GM18873 (cell line): ENCODE data around the gene SH3YL1.
A peak's percentile ranks its signal among the peaks of the same experiment; 100 is the strongest.

Source experiments
- ATAC-seq: cut with Tn5 transposase; IDR thresholded peaks from one replicate; pipeline ENCODE4 v1.9.1; 2021; ENCODE audit warnings: mild to moderate bottlenecking, moderate library complexity, moderate number of reproducible peaks; ENCODE audit not compliant: unreplicated experiment, low FRiP score

SH3YL1 gene

GRCh38 chr2:282371-283263, 18.8 kb upstream of the SH3YL1 start:
- no peak for ATAC-seq

GRCh38 chr2:281381-281780, 17.5 kb upstream of the SH3YL1 start:
- no peak for ATAC-seq

GRCh38 chr2:280650-281110, 16.8 kb upstream of the SH3YL1 start:
- no peak for ATAC-seq

- ATAC-seq = no peak
Observed at GRCh38 chr2:279956-280649, 16.3 kb upstream of the SH3YL1 start.

GRCh38 chr2:279366-279765, 15.5 kb upstream of the SH3YL1 start:
- no peak for ATAC-seq

GRCh38 chr2:278927-279320, 15.1 kb upstream of the SH3YL1 start:
- no peak for ATAC-seq

- no peak for ATAC-seq
Observed at GRCh38 chr2:278312-278926, 14.6 kb upstream of the SH3YL1 start.

- ATAC-seq = peak; percentile 87
Observed at GRCh38 chr2:275466-275865, 11.6 kb upstream of the SH3YL1 start.

- ATAC-seq = no peak
Observed at GRCh38 chr2:274503-274902, 10.7 kb upstream of the SH3YL1 start.

GRCh38 chr2:273333-273732, 9.5 kb upstream of the SH3YL1 start:
- no peak for ATAC-seq

GRCh38 chr2:271917-272316, 8.1 kb upstream of the SH3YL1 start:
- no peak for ATAC-seq

GRCh38 chr2:270861-271260, 7.0 kb upstream of the SH3YL1 start:
- ATAC-seq = no peak

GRCh38 chr2:269356-270030, 5.7 kb upstream of the SH3YL1 start:
- no peak for ATAC-seq

GRCh38 chr2:268323-268722, 4.5 kb upstream of the SH3YL1 start:
- ATAC-seq = no peak

- peak; percentile 85 for ATAC-seq
Observed at GRCh38 chr2:264493-265468, 949 bp upstream of the SH3YL1 start, which contains the start of gene ACP1. ACP1 (plus strand) TSS chr2:264947; CDS start chr2:264965, 18 bp downstream.

GRCh38 chr2:263022-263738, 652 bp downstream of the SH3YL1 start:
- no peak for ATAC-seq

GRCh38 chr2:262117-262516, 1.7 kb downstream of the SH3YL1 start:
- no peak for ATAC-seq

- no peak for ATAC-seq
Observed at GRCh38 chr2:260507-261161, 3.2 kb downstream of the SH3YL1 start.
